SK-N-MC (cell line): ENCODE results near the gene LRP1B.

Experiments used
- EZH2 ChIP-seq: fragments of 200-600 bp; sonication (generic); IDR thresholded peaks from one replicate; pipeline ENCODE4 v1.6.1; 2017; ENCODE audit warnings: antibody characterized with exemption
- FOXP2 ChIP-seq: optimal IDR thresholded peaks from 2 replicates; pipeline ENCODE3; 2011; ENCODE audit warnings: mild to moderate bottlenecking, moderate library complexity; ENCODE audit not compliant: insufficient read depth; ENCODE audit errors: extremely low read length, control extremely low read depth
- POLR2AphosphoS5 ChIP-seq: IDR thresholded peaks from 2 replicates; pipeline ENCODE4 v1.6.1; 2012; ENCODE audit warnings: mild to moderate bottlenecking, low read depth, low read length, borderline replicate concordance

DNA sequence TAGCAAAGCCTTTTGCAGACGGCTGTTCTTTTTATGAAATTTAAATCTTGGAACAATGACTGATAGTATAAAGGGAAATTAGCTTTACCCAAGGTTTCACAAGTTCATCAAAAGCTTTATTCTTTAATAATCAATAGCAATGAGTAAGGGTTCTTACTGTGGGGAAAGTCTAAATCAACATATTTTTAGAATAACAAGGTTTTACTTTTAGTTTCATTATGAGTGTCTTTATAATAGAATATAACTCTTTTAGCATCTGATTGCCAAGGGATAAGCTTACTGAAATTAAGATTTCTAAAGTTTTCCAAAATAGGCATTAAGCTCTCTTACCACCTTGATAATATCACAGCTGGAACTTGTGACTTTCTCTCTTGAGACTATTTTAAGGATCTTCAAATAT, 1489.7 kb downstream of the LRP1B start:
- no peak for TF ChIP-seq POLR2AphosphoS5
- TF ChIP-seq EZH2, result no peak
- no peak for TF ChIP-seq FOXP2
